GM19351 (cell line): ENCODE data around the gene DGLUCY.
"Not testable (repeated sequence)": the region's sequence is repeated elsewhere in the genome, so short reads cannot be mapped to it uniquely, and the experiment has no call there.

ENCODE experiments used
- ATAC-seq: cut with Tn5 transposase; IDR thresholded peaks from one replicate; pipeline ENCODE4 v1.9.1; 2021; ENCODE audit warnings: mild to moderate bottlenecking, moderate library complexity; ENCODE audit not compliant: unreplicated experiment

Gene DGLUCY

DNA sequence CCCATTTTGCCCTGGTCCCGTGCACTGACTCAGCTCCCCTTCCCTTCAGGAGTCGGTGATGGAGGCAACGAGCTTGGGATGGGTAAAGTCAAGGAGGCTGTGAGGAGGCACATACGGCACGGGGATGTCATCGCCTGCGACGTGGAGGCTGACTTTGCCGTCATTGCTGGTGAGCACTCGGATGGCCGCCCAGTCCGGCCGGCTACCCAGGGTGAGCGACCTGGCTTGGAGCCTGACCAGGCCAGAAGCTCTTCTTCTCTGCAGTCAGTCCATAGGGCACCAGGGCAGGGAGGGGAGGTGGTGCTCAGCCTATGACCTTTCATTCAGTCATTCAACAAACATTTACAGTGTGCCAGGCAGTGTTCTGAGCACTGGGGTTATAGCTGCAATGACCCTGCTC is 90.8 kb downstream of the DGLUCY start:
- ATAC-seq: no peak

DNA sequence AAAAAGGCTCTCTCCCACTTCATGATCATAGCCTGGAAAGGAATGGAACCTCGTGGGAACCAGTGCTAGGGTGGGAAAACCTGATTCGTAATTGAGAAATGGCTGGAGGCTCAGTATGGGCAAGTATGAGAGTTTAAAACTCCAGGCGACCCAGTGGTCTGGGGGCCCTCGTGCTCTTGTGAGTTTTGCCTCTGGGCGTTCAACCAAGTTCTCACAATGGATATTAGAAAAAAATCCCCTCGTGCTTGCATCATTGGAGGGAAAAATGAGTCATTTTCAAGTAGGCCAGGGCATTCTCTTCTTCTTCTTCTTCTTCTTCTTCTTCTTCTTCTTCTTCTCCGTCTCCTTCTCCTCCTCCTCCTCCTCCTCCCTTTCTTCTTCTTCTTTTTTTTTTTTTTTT is 91.6 kb downstream of the DGLUCY start:
- ATAC-seq: no peak

- ATAC-seq: no peak
Measured at GRCh38 chr14:91207008-91207407, 93.1 kb downstream of the DGLUCY start.

DNA sequence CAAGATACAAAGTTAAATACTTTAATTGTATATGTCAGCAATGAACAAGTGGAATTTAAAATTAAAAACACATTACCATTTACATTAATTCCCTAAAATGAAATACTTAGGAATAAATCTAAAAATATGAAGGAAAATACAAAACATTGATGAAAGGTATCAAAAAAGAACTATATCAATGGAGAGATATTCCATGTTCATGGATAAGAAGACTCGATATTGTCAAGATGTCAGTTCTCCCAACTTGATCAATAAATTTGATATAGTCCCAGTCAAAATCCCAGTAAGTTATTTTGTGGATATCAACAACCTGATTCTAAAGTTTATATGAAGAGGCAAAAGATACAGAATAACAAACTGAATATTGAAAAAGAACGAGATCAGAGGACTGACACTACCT is 97.1 kb downstream of the DGLUCY start:
- ATAC-seq: no peak

DNA sequence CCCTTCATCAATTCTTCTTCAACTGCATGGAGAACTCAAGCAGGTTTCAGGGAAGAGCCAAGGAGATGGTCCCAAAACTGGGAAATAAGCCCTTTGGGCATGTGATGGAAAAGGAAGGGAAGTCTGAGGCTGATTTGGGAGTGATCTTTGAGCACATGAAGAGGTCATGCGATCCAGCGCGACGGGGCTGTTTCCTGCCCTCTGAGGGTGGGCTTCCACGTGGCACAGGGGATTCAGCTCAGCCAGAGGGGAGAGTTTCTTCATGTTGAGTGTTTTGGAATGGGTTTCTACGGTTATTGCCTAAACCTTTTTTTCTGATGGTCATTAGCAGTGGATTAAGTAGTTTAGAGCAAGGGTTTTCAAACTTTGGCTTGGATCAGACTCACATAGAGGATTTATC is 100.4 kb downstream of the DGLUCY start:
- ATAC-seq: no peak

DNA sequence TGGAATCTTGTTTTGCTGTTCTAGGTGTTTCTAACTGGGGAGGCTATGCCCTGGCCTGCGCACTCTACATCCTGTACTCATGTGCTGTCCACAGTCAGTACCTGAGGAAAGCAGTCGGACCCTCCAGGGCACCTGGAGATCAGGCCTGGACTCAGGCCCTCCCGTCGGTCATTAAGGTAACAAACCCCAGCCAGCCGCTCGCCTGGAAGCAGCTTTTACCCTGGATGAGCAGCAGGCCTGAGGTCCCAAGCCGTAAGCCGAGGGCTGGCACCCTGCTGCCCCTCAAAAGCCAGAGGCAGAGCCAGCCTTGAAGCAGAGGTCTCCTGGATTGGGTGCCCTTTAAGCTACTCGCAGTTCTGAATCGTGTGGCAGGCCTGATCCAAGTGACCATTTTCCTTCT is 101.5 kb downstream of the DGLUCY start:
- ATAC-seq: no peak

- no peak for ATAC-seq
Measured at GRCh38 chr14:91216731-91217226, 102.9 kb downstream of the DGLUCY start.

- no peak for ATAC-seq
Measured at GRCh38 chr14:91218014-91218413, 104.1 kb downstream of the DGLUCY start.

GRCh38 chr14:91219517-91220389 is 105.9 kb downstream of the DGLUCY start:
- no peak for ATAC-seq

- ATAC-seq: no peak
Measured at GRCh38 chr14:91220581-91221000, 106.7 kb downstream of the DGLUCY start.

GRCh38 chr14:91221270-91221669 is 107.4 kb downstream of the DGLUCY start:
- ATAC-seq: no peak

DNA sequence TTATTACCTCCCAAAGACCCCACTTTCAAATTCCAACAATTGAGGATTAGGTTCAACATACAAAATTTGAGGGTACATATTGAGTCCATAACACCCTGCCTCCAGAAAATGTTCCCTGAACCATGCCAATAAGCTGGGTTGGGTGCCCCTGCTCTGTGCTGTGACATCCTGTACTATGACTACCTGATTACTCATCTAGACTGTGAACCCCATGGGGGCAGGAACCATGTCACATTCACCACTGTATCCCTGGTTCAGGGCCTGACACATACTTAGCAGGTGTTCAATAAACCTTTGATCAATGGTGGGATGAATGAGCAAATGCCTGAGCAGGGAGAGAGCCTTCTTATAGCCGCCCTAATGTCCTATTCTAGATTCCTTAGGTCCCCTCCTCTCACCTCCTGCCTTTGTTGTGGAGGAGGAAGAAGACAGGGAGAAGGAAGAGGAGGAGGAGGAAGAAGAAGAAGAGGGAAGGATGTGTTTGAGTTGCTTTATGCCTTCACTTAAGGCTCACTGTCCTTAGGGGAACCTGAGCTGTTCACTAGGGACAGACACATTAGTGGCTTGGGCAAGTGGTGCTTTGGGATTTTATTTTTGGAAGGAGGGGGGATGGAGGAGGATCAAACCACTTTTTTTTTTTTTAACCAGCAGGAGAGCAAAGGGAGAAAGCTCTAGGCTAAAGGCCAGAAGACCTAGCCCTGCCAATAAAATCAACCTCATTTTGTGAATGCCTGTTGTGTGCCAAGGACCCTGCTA is 109.3 kb downstream of the DGLUCY start:
- no peak for ATAC-seq

GRCh38 chr14:91225025-91225424 is 111.2 kb downstream of the DGLUCY start:
- ATAC-seq: no peak

DNA sequence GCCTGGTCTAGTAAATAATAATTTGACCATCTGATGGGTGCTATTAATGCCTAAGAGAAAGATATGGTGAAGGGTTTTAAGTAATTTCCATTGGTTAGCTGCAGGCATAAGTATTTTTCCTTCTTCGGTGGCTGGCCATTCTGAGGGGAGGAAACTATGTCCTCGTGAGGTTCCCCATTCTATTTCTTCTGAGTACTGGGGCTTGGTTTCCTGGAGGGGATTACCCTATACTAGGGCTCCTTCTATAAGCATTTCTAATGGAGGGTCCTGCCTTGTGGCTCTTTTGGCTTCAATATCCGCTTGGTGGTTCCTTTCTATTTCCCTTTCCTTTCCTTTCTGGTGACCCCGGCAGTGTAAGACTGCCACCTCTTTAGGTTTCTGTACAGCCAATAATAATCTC is 112.5 kb downstream of the DGLUCY start:
- not testable (repeated sequence) for ATAC-seq

- ATAC-seq: no peak
Measured at GRCh38 chr14:91227183-91227628, 113.3 kb downstream of the DGLUCY start.

DNA sequence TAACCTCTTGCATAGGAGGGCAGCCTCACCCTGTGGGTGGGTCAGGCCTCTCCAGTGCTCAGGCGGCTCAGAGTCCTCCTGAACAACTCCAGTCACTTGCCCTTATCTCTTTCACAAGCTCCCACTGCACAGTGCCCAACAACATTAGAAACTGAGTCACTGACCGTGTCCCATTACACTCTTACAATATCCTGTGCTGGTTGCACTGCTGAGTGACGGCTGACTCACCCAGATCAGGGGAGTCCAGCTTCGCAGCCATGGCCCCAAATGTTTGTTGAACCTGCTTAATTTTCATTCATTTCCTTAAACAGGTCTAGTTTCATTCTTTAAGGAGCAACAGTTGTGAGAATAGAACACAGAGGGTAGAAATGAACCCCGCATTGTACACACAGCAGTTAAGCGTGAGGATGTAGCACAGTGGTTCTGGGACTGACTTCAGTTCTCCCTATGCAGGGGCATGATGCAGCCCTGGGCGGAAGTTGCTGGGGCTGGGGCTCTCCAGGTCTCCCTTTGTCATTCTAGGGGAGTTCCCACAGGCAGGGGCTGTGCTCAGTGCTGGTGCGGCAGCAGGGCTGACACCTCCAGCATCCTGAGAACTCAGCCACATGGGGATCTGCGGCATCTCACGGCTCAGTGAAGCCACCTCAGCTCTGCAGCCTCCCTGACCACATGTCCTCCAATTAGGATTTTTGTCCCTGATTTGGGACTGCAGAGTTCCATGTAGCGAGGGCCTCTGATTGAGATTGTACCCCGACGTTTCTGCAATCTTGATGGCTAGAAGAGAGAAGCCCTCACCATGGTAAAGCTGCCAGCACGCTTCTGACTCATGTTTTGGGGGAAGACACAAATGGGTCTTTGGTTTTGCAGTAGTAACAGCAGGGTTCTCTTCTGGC is 114.5 kb downstream of the DGLUCY start:
- ATAC-seq: peak; percentile 78

GRCh38 chr14:91229005-91229382 is 115.1 kb downstream of the DGLUCY start:
- ATAC-seq: no peak

- peak; percentile 69 for ATAC-seq
Measured at GRCh38 chr14:91229743-91230200, 115.9 kb downstream of the DGLUCY start.

DNA sequence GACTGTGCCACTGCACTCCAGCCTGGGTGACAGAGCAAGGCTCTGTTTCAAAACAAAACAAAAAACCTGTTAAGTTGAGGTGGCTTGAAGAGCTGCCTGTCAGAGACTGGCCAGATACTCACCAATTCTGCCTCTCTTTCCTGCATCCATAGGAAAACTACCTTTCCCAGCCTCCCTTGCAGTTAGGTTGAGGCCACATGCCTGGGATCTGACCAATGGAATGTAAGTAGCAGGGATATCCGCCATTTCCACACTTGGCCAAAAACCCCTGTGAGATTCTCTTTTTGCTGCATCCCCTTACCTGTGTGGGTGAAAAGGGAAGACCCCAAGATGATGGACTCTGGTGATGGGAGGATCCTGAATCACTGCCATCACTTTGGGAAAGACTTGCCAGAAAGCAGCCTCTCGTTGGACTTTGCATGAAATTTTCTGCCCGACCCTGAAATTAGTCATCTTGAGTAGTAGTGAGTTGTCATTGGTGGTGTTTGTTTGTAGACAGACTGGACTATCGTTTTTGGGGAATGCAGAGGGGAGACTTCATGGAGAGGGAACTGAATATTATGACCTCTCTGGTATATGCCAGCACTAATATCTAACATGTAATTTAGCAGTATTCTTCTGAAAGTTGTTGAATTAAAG is 116.6 kb downstream of the DGLUCY start:
- ATAC-seq: no peak

- ATAC-seq: no peak
Measured at GRCh38 chr14:91231446-91231845, 117.6 kb downstream of the DGLUCY start.
